Measurements from ENCODE around the gene KLHL40.
A peak's percentile ranks its signal among the peaks of the same experiment; 100 is the strongest.

KLHL40 gene

DNA sequence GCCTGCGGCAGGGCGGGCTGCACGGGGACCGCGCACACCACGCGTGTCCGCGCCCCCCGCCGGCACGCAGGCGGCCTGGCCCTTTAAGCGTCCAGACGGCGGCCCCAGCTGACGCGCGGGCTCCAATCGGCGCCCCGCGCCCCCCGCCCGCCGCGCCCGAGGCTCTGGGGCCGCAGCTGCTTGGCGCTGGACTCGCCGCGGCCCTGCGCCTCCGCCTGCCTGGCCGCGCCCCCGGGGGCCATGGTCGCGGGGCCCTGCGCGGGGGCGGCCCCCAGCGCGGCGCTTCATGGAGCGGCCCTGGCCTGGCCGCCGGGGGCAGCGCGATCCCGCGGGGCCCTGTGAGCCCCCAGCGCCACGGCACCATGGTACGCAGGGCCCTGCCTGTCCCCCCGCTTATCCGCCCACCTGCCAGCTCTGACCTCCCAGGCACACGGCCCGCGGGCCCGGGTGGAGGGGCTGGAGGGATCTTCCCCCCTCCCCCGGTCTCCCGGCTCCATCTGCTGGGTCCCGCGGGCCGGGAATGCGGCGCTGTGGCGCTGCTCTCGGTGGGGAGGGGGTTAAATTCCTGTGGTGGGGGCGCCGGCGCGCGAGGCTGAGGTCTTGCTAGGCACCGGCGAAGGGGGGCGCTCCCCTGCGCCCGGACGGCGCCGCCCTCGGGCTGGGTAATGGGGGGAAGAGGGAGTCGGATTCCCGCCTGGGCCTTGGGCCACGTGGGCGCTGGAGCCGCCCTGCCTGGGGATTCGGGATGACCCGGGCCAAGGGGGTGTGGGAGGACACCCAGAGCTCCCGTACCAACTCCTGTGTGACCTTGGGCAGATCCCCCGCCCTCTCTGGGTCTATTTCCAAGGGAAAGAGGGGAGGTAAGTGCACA is 30.8 kb upstream of the KLHL40 start:
- Mint-ChIP-seq H3K9me3 (ENCODE audit: low read depth) (no peaks in the 10 kb centered on the region), H3K27me3 (no peaks in the 10 kb centered on the region), H3K4me1 (ENCODE audit: low read depth) (peaks cover 5% of the 10 kb centered on the region), H3K27ac (no peak overlapping the region), H3K4me3 (peak overlapping the region; percentile 23), H3K36me3 (no peaks in the 10 kb centered on the region)

DNA sequence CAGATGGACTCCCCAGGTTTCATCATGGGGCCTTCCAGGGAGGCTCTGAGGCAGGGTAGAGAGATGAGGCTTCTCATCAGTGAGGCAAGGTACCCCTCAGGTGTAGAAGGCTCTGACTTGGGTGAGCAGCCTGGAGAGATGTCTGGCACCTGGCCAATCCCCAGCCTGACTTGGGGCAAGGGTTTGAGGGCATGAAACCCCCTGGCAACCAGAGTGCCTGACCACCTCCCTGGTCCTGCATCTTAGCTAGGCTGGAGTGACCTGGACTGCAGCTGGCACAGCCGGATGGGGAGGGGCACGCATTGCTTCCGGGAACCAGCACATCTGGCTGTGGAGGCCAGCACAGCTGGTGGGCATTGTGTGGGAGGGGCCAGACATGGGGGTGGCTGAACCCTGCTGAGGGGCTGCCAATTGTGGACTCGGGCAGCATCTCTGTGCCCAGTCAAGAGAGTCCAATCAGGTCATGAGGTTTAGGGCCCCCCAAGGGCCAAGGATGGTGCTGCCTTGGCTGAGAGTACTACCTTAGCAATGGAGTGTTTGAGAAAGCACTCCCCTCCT is 29.9 kb upstream of the KLHL40 start:
- no peak overlapping the region for H3K4me3 Mint-ChIP-seq
- no peaks in the 10 kb centered on the region for H3K36me3 Mint-ChIP-seq
- peaks cover 5% of the 10 kb centered on the region for H3K4me1 Mint-ChIP-seq (ENCODE audit: low read depth)
- no peak overlapping the region for H3K27ac Mint-ChIP-seq
- no peaks in the 10 kb centered on the region for H3K9me3 Mint-ChIP-seq (ENCODE audit: low read depth)
- no peaks in the 10 kb centered on the region for H3K27me3 Mint-ChIP-seq

DNA sequence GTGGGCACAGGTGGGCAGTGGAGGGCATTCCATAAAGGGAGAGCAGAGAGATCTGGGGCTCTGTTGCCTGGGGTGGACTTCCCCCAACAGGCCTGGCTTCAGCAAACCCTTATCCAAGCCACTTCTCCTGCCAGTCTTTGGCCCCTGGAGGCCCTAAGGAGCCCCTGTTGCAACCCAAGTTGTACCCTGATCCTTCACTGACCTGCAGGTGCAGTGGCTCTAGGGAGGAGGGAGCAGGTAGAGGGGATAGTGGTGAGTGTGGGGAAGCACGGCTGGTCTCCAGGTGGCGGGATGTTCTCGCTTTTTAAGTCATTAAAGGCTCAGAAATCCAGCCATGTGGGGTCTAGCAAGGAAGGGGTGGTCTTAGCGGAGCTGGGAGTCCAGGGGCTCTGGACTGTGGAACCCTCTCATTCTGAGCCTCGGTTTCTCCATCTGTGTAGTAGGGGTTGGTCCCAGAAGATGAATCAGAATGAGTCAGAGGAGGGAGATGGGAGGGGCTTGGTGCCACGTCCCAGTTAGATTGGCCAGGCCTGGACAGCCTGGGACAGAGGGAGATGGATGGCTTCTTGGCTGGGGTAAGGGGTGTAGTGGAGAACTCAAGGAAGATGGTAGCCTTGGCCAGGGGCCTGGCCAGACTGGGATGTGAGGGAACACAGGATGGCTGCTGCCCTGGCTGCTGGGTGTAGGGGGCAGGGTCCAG is 29.2 kb upstream of the KLHL40 start:
- H3K4me1 Mint-ChIP-seq (ENCODE audit: low read depth), result peaks cover 5% of the 10 kb centered on the region

DNA sequence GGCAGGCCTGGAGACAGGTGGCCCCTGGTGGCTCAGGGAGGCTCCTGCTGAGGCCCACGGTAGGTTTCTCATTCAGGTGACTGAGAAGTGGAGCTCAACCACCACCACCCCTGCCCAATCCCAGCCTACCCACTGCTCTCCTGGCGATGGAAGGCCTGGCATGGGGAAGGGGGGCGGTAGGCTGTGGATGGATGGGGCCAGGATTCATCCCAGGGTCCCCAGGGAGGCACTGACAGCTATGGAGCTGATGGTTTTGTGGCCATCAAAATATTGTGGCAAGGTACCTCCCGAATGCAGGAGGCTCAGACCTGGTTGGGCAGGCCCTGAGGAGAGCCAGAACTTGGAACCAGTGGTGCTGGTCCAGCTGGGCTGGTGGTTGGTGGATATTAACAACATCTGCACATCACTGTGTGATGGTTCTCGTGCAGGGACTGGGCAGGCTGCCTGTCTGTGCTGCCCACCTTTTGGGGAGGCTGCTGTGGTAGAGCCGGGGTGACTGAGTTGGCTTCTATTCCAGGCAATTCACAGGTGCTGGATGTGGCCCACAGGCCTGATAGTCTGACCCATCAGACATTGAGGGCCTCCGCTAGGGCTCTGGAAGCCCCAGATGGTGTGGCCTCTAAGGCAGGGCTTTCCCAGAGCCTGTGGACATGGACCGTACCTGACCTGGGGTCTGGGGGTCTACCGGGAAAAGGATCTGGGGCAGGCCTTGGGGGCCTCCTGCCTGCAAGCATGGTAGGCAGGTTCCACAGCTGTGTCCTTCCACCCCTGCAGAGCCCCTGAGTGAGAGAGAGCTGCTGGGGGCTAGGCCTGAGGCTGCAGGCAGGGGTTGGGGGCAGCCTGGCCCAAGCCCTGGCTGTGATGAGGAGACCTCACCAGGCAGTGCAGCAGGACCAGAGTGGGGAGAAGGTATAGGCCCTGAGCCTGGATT is 28.4 kb upstream of the KLHL40 start:
- no peaks in the 10 kb centered on the region for H3K9me3 Mint-ChIP-seq (ENCODE audit: low read depth)
- H3K36me3 Mint-ChIP-seq, result no peaks in the 10 kb centered on the region
- no peaks in the 10 kb centered on the region for H3K27me3 Mint-ChIP-seq
- H3K4me1 Mint-ChIP-seq (ENCODE audit: low read depth), result peaks cover 5% of the 10 kb centered on the region
- no peak overlapping the region for H3K4me3 Mint-ChIP-seq
- H3K27ac Mint-ChIP-seq, result no peak overlapping the region

More for the DNA sequence above, 29.2 kb upstream of the KLHL40 start:
- Mint-ChIP-seq H3K9me3 (ENCODE audit: low read depth) (no peaks in the 10 kb centered on the region), H3K4me3 (no peak overlapping the region), H3K36me3 (no peaks in the 10 kb centered on the region), H3K27ac (no peak overlapping the region), H3K27me3 (no peaks in the 10 kb centered on the region)

DNA sequence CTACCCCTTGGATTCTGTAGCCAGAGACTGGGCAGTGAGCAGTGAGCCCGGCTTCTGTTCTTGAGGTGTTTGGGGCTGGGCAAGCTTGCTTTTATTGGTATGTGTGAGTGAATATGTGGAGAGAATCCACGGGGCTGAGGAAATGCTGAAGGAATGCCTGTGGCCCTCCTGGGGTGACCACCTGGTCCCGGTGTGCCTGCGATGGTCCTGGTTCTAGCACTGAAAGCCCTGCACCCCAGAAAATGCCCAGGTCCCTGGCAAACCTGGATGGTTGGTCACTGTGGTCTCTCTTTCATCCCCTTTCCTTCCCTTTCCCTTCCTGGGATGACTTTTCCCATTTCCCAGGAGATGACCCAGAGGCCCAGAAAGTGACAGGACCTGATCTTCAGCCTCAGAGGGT is 27.7 kb upstream of the KLHL40 start:
- Mint-ChIP-seq H3K4me3 (no peak overlapping the region), H3K9me3 (ENCODE audit: low read depth) (no peaks in the 10 kb centered on the region), H3K4me1 (ENCODE audit: low read depth) (peaks cover 5% of the 10 kb centered on the region), H3K27me3 (no peaks in the 10 kb centered on the region), H3K27ac (no peak overlapping the region), H3K36me3 (no peaks in the 10 kb centered on the region)

DNA sequence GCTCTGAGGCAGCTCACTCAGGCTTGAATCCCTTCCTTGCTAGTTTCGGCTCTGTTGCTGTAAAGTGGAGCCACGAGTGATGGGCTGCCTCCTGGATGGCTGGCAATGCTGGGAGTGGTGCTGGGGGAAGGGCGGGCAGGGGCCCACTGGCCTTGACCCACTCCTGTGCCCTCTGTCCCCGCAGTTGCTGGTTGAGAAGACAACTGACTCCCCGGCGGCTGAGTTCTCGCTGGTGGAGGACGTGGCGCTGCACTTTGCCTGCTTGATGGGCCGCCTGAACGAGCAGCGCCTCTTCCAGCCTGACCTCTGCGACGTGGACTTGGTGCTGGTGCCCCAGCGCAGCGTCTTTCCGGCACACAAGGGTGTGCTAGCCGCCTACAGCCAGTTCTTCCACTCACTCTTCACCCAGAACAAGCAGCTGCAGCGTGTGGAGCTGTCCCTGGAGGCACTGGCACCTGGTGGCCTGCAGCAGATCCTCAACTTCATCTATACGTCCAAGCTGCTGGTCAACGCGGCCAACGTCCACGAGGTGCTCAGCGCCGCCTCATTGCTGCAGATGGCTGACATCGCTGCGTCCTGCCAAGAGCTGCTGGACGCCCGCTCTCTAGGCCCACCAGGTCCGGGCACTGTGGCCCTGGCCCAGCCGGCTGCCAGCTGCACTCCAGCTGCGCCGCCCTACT is 27.1 kb upstream of the KLHL40 start:
- Mint-ChIP-seq H3K27ac (no peak overlapping the region), H3K4me3 (no peak overlapping the region), H3K27me3 (no peaks in the 10 kb centered on the region), H3K4me1 (ENCODE audit: low read depth) (peaks cover 3% of the 10 kb centered on the region), H3K9me3 (ENCODE audit: low read depth) (no peaks in the 10 kb centered on the region), H3K36me3 (no peaks in the 10 kb centered on the region)

DNA sequence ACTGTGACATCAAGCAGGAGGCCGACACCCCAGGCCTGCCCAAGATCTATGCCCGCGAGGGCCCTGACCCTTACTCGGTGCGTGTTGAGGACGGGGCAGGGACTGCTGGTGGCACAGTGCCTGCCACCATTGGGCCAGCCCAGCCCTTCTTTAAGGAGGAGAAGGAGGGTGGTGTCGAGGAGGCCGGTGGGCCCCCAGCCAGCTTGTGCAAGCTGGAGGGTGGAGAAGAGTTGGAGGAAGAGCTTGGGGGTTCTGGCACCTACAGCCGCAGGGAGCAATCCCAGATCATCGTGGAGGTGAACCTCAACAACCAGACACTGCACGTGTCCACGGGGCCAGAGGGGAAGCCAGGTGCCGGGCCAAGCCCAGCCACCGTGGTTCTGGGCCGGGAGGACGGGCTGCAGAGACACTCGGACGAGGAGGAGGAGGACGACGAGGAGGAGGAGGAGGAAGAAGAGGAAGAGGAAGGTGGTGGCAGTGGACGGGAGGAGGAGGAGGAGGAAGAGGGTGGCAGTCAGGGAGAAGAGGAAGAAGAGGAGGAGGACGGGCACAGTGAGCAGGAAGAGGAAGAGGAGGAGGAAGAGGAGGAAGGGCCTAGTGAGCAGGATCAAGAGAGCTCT is 26.5 kb upstream of the KLHL40 start:
- Mint-ChIP-seq H3K4me3 (no peak overlapping the region), H3K9me3 (ENCODE audit: low read depth) (no peaks in the 10 kb centered on the region), H3K36me3 (no peaks in the 10 kb centered on the region), H3K4me1 (ENCODE audit: low read depth) (no peaks in the 10 kb centered on the region), H3K27me3 (no peaks in the 10 kb centered on the region), H3K27ac (no peak overlapping the region)

DNA sequence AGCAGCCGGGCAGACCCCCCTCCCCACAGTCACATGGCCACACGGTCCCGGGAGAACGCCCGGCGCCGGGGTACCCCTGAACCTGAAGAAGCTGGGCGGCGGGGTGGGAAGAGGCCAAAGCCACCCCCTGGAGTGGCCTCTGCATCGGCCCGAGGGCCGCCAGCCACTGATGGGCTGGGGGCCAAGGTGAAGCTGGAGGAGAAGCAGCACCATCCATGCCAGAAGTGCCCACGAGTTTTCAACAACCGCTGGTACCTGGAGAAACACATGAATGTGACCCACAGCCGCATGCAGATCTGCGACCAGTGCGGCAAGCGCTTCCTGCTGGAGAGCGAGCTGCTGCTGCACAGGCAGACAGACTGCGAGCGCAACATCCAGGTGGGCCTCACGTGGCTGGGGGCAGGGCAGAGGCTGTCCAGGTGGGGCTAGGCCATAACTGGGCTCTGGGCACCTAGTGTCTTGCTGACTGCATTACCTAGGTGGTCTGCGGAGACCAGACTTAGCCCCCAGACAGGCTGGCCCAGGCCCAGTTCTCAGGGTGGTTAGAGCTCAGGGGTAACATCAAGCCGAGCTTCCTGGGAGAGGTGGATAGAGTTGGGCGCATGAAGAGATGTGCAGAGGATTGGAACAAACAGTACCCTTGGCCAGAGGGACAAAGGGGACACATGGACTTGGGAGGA is 25.7 kb upstream of the KLHL40 start:
- no peaks in the 10 kb centered on the region for H3K36me3 Mint-ChIP-seq
- no peak overlapping the region for H3K4me3 Mint-ChIP-seq
- no peaks in the 10 kb centered on the region for H3K4me1 Mint-ChIP-seq (ENCODE audit: low read depth)
- H3K27ac Mint-ChIP-seq, result no peak overlapping the region
- no peaks in the 10 kb centered on the region for H3K9me3 Mint-ChIP-seq (ENCODE audit: low read depth)
- no peaks in the 10 kb centered on the region for H3K27me3 Mint-ChIP-seq

DNA sequence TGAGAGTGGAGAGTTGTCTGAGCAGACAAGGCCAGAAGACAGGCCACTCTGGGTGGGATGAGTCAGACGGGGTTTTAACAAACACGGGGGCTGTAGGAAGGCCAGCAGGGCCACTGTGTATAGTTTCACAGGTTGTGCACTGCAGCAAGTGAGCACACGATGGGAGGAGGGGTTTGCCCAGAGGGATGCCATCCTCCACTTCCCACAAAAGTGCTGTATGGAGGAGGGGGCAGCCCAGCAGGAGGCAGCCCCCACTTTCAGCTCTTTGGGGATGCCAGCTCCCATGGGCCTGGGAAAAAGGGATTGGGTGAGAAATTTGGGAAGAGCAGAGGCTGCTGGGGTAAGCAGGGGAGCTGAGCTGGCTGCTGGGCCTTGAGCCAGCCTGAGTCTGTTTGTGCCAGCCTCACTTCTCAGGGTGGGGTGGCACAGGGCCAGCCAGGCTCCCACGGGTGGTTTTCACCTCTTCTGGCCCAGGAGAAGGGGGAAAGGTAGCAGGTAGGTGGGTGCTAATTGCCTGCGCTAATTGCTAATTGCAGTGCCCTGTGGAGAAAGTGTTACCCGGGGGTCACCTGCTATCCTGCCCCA is 25.1 kb upstream of the KLHL40 start:
- no peaks in the 10 kb centered on the region for H3K4me1 Mint-ChIP-seq (ENCODE audit: low read depth)
- no peaks in the 10 kb centered on the region for H3K9me3 Mint-ChIP-seq (ENCODE audit: low read depth)
- H3K36me3 Mint-ChIP-seq, result no peaks in the 10 kb centered on the region
- H3K27ac Mint-ChIP-seq, result no peak overlapping the region
- no peaks in the 10 kb centered on the region for H3K27me3 Mint-ChIP-seq
- no peak overlapping the region for H3K4me3 Mint-ChIP-seq

DNA sequence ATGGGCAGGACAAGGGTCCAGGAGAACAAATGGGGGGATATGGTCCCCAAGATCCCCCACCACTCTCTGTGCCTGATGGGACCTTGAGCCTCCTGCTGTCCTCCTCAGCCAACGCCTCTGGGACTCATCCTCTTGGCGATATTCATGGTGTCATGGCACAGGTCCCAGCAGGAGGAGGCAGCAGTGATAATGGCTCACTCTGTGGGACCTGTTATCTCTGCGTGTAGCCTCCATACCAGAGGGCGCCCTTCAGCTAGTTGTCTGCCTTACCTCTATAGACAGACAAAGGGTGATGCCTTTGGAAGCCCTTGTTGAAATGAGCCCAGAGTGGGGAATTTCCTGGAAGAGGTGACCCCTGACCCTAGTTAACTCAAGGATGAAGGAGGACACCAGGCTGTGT is 24.4 kb upstream of the KLHL40 start:
- Mint-ChIP-seq H3K27ac (no peak overlapping the region), H3K27me3 (no peaks in the 10 kb centered on the region), H3K9me3 (ENCODE audit: low read depth) (no peaks in the 10 kb centered on the region), H3K36me3 (no peaks in the 10 kb centered on the region), H3K4me3 (no peak overlapping the region), H3K4me1 (ENCODE audit: low read depth) (no peaks in the 10 kb centered on the region)

DNA sequence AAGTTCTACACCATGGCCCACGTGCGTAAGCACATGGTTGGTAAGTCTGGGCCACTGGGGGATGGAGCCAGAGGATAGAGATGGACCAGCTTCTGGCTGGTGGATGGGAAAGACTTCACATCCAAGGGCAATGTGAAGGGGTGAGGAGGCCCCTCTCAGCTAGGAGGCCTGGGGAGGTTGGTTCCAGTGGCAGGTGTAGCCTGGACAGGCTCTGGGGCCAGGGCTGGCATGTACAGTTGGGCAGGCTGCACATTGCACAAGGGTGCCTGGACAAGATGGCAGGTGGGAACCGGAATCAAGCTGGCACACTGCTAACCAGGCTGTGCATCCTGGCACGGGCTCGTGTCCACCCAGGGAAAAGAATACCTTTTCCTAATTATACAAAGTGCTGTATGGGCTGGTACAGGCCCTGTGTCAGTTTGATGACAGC is 23.7 kb upstream of the KLHL40 start:
- no peaks in the 10 kb centered on the region for H3K27me3 Mint-ChIP-seq
- no peaks in the 10 kb centered on the region for H3K4me1 Mint-ChIP-seq (ENCODE audit: low read depth)
- no peak overlapping the region for H3K27ac Mint-ChIP-seq
- H3K36me3 Mint-ChIP-seq, result no peaks in the 10 kb centered on the region
- no peak overlapping the region for H3K4me3 Mint-ChIP-seq
- no peaks in the 10 kb centered on the region for H3K9me3 Mint-ChIP-seq (ENCODE audit: low read depth)

DNA sequence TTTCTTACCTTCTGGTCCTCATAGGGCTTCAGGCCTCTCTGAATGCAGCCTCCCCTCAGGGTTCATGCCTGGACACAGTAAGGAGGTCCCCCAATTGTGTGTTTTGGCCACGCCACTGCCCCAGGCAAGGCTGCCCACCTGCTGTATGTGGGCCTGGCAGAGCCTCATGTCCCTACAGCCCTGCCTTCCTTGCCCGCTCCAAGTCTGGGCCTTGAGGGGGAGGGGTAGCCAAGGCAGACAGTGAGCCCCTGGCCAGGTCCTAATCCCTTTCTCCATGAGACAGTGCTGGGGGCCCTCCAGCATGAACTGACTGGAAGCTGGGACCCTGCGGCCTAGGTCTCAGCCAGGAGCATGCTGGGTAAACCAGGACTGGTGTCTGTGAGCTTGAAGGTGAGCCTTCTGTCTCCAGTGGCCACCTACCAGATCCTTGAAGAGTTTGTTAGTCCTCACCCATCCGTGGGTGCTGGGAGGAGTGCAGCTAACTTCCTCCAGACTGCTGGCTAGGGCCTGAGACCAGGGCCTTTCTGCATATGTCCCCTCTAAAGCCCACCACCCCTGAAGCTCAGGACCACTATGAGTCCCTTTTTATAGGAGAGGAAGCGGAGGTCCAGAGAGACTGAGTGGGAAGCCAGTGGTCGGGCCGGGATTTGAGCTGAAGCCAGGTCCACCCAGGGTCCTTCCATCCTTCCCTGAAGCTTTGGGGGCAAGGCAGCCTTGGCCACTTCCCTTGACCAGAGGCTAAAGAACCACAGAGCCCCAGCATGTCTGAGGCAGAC is 23.1 kb upstream of the KLHL40 start:
- Mint-ChIP-seq H3K27ac (no peak overlapping the region), H3K4me3 (no peak overlapping the region), H3K36me3 (no peaks in the 10 kb centered on the region), H3K27me3 (no peaks in the 10 kb centered on the region), H3K4me1 (ENCODE audit: low read depth) (no peaks in the 10 kb centered on the region), H3K9me3 (ENCODE audit: low read depth) (no peaks in the 10 kb centered on the region)
